HepG2 (cell line): ENCODE data around the gene PSMD10. TPM values are rescaled to one million over a fixed set of nuclear protein-coding genes. Genes with fewer than 3 reads are reported as not detected.

ENCODE experiments used
- ERF ChIP-seq: IDR thresholded peaks from 2 replicates; pipeline ENCODE4 v1.6.1; 2018; ENCODE audit warnings: missing biosample characterization, missing genetic modification reagents
- HOXA3 ChIP-seq: sonication (generic); formaldehyde crosslinking; IDR thresholded peaks from 2 replicates; pipeline ENCODE4 v1.5.0; 2020; ENCODE audit warnings: missing genetic modification reagents
- MAZ ChIP-seq, 2 experiments: sonication (generic) in 1 of 2; formaldehyde crosslinking in 1 of 2; IDR thresholded peaks; 2 replicates each; pipeline versions ENCODE4 v1.5.0 to v1.6.1; 2012 to 2020; ENCODE audit warnings: low read depth in 2 of 2, mild to moderate bottlenecking in 2 of 2, borderline replicate concordance in 1 of 2, improper control_type of control experiment in 1 of 2, low read length in 1 of 2, missing genetic modification reagents in 1 of 2, moderate library complexity in 1 of 2
- NFE2L2 ChIP-seq: fragments of 150-350 bp; IDR thresholded peaks from 2 replicates; pipeline ENCODE4 v1.6.1; 2014; ENCODE audit warnings: low read length
- PITX1 ChIP-seq: sonication (generic); formaldehyde crosslinking; IDR thresholded peaks from 2 replicates; pipeline ENCODE4 v1.5.1; 2020; ENCODE audit warnings: mild to moderate bottlenecking, missing genetic modification reagents
- RBFOX2 ChIP-seq: fragments of 200-400 bp; formaldehyde crosslinking; IDR thresholded peaks from 2 replicates; pipeline ENCODE4 v1.6.1; 2017; ENCODE audit warnings: low read depth, mild to moderate bottlenecking, low read length
- RXRB ChIP-seq: IDR thresholded peaks from 2 replicates; pipeline ENCODE4 v1.6.1; 2016; ENCODE audit warnings: borderline replicate concordance, missing genetic modification reagents, missing compliant biosample characterization
- SOX6 ChIP-seq, 2 experiments: fragments of 450-650 bp in 1 of 2; sonication (generic) in 1 of 2; formaldehyde crosslinking in 1 of 2; IDR thresholded peaks; 2 replicates each; pipeline versions ENCODE4 v1.4.0 to v1.6.1; 2017 to 2020; ENCODE audit warnings: antibody characterized with exemption in 1 of 2, mild to moderate bottlenecking in 1 of 2, missing genetic modification reagents in 1 of 2
- ZNF12 ChIP-seq: sonication (generic); formaldehyde crosslinking; IDR thresholded peaks from 2 replicates; pipeline ENCODE4 v1.5.0; 2020; ENCODE audit warnings: missing genetic modification reagents
- ZNF432 ChIP-seq: sonication (generic); formaldehyde crosslinking; IDR thresholded peaks from 2 replicates; pipeline ENCODE4 v1.5.0; 2020; ENCODE audit warnings: missing genetic modification reagents, mild to moderate bottlenecking, borderline replicate concordance
- polyA plus RNA-seq, 8 experiments: library from polyadenylated mRNA; depleted of rRNA in 3 of 8; stranded (reverse) in 7 of 8; unstranded in 1 of 8; fragments of >200 nt; fragmentation: Illumina TruSeq in 4 of 8; extraction: Trizol in 4 of 8; gene quantifications; 2 replicates each; pipeline versions ENCODE4 v1.2.1 to v1.2.3, GENCODE V29; 2011 to 2016; ENCODE audit warnings: low read depth in 4 of 8, missing spikeins in 1 of 8, mixed read lengths in 1 of 8; ENCODE audit not compliant: insufficient read depth in 1 of 8
- total RNA-seq, 5 experiments: library from RNA; depleted of rRNA; stranded (reverse); fragments of >200 nt; fragmentation: Illumina TruSeq; extraction: Trizol; gene quantifications; 2 replicates each; pipeline ENCODE4 v1.2.3, GENCODE V29; 2016; ENCODE audit warnings: low read depth in 1 of 5
- TF ChIP-seq, protein P1 (sequence below): sonication (generic); formaldehyde crosslinking; IDR thresholded peaks from 2 replicates; pipeline ENCODE4 v1.4.0; 2020; ENCODE audit warnings: mild to moderate bottlenecking, missing genetic modification reagents
- TF ChIP-seq, protein P2 (sequence below): IDR thresholded peaks from 2 replicates; pipeline ENCODE4 v1.4.0; 2020; ENCODE audit warnings: mild to moderate bottlenecking, missing genetic modification reagents
- TF ChIP-seq, protein P3 (sequence below): sonication (generic); formaldehyde crosslinking; IDR thresholded peaks from 2 replicates; pipeline ENCODE4 v1.4.0; 2020; ENCODE audit warnings: missing genetic modification reagents
- TF ChIP-seq, protein P4 (sequence below): sonication (generic); formaldehyde crosslinking; IDR thresholded peaks from 2 replicates; pipeline ENCODE4 v1.4.0; 2020; ENCODE audit warnings: mild to moderate bottlenecking, missing genetic modification reagents
- TF ChIP-seq, protein P5 (sequence below): sonication (generic); formaldehyde crosslinking; conservative IDR thresholded peaks from 2 replicates; pipeline ENCODE4 v1.4.0; 2020; ENCODE audit warnings: missing genetic modification reagents
- TF ChIP-seq, protein P6 (sequence below): IDR thresholded peaks from 2 replicates; pipeline ENCODE4 v1.6.1; 2016; ENCODE audit warnings: mild to moderate bottlenecking, missing biosample characterization, missing genetic modification reagents
- TF ChIP-seq, protein P7 (sequence below): IDR thresholded peaks from 2 replicates; pipeline ENCODE4 v1.6.1; 2016; ENCODE audit warnings: mild to moderate bottlenecking

The PSMD10 gene
- total and polyA plus RNA-seq, 2 of the 13 experiments (the other 11 are each of a cell fraction or from before 2014, with no cell fraction given) = 56.4 to 65.3 TPM

DNA sequence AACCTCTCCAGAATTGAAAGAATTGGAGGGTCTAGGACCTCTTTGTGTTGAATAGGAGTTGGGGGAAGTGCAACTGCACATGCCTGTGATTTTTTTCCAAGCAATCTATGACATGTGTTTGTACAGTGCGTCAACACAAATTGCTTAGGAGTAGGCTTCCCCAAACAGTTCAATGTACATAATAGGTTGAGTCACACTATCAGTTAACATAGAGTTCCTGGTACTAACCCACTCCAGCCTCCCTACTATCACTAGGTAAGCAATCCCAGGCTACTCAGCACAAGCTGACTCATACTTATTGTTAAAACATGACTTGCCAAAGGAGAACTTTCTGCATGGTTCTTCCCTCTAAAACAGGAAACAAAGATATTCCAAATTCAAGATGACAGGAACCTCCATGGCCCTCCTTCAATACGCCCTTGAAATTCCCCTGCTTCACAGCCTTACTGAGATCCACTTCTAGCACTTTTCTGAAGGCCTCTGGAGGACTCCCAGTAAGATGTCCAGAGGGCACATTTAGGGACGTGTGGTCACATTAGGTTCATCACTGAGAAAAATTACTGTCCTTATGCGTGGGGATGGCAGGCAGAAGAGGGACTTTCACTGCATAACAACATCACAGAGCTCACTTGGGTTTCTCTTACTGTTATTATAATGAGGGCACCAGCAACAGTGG lies 54.9 kb downstream of the PSMD10 start (continued):
- TF ChIP-seq HOXA3 (CRISPR knock-in tag) (no peak), SOX6 (IDR thresholded peaks at IDR 0.05) (no peak), SOX6 (CRISPR knock-in tag; IDR thresholded peaks at IDR 0.05) (peak; percentile 62), RXRB (CRISPR knock-in tag) (0 out of 2 replicates have a peak, but pooled peaks have one; percentile 14), MAZ (IDR thresholded peaks at IDR 0.05; ENCODE audit: borderline replicate concordance, low read depth, low read length) (no peak), MAZ (CRISPR knock-in tag; IDR thresholded peaks at IDR 0.05; ENCODE audit: low read depth) (no peak), RBFOX2 (no peak), NFE2L2 (peak; percentile 37; the same call in 1 of the 2 replicates), ERF (CRISPR knock-in tag) (no peak), ZNF432 (CRISPR knock-in tag) (no peak), PITX1 (CRISPR knock-in tag) (no peak), ZNF12 (CRISPR knock-in tag) (peak; percentile 55; the same call in 1 of the 2 replicates)
- TF ChIP-seq, protein P1, sequence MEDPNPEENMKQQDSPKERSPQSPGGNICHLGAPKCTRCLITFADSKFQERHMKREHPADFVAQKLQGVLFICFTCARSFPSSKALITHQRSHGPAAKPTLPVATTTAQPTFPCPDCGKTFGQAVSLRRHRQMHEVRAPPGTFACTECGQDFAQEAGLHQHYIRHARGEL (CRISPR knock-in tag) = no peak
- TF ChIP-seq, protein P2, sequence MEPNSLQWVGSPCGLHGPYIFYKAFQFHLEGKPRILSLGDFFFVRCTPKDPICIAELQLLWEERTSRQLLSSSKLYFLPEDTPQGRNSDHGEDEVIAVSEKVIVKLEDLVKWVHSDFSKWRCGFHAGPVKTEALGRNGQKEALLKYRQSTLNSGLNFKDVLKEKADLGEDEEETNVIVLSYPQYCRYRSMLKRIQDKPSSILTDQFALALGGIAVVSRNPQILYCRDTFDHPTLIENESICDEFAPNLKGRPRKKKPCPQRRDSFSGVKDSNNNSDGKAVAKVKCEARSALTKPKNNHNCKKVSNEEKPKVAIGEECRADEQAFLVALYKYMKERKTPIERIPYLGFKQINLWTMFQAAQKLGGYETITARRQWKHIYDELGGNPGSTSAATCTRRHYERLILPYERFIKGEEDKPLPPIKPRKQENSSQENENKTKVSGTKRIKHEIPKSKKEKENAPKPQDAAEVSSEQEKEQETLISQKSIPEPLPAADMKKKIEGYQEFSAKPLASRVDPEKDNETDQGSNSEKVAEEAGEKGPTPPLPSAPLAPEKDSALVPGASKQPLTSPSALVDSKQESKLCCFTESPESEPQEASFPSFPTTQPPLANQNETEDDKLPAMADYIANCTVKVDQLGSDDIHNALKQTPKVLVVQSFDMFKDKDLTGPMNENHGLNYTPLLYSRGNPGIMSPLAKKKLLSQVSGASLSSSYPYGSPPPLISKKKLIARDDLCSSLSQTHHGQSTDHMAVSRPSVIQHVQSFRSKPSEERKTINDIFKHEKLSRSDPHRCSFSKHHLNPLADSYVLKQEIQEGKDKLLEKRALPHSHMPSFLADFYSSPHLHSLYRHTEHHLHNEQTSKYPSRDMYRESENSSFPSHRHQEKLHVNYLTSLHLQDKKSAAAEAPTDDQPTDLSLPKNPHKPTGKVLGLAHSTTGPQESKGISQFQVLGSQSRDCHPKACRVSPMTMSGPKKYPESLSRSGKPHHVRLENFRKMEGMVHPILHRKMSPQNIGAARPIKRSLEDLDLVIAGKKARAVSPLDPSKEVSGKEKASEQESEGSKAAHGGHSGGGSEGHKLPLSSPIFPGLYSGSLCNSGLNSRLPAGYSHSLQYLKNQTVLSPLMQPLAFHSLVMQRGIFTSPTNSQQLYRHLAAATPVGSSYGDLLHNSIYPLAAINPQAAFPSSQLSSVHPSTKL (CRISPR knock-in tag) = peak; percentile 78; the same call in 1 of the 2 replicates
- TF ChIP-seq, protein P3, sequence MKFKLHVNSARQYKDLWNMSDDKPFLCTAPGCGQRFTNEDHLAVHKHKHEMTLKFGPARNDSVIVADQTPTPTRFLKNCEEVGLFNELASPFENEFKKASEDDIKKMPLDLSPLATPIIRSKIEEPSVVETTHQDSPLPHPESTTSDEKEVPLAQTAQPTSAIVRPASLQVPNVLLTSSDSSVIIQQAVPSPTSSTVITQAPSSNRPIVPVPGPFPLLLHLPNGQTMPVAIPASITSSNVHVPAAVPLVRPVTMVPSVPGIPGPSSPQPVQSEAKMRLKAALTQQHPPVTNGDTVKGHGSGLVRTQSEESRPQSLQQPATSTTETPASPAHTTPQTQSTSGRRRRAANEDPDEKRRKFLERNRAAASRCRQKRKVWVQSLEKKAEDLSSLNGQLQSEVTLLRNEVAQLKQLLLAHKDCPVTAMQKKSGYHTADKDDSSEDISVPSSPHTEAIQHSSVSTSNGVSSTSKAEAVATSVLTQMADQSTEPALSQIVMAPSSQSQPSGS (CRISPR knock-in tag) = no peak
- TF ChIP-seq, protein P4, sequence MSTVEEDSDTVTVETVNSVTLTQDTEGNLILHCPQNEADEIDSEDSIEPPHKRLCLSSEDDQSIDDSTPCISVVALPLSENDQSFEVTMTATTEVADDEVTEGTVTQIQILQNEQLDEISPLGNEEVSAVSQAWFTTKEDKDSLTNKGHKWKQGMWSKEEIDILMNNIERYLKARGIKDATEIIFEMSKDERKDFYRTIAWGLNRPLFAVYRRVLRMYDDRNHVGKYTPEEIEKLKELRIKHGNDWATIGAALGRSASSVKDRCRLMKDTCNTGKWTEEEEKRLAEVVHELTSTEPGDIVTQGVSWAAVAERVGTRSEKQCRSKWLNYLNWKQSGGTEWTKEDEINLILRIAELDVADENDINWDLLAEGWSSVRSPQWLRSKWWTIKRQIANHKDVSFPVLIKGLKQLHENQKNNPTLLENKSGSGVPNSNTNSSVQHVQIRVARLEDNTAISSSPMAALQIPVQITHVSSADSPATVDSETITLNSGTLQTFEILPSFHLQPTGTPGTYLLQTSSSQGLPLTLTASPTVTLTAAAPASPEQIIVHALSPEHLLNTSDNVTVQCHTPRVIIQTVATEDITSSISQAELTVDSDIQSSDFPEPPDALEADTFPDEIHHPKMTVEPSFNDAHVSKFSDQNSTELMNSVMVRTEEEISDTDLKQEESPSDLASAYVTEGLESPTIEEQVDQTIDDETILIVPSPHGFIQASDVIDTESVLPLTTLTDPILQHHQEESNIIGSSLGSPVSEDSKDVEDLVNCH = no peak
- TF ChIP-seq, protein P5, sequence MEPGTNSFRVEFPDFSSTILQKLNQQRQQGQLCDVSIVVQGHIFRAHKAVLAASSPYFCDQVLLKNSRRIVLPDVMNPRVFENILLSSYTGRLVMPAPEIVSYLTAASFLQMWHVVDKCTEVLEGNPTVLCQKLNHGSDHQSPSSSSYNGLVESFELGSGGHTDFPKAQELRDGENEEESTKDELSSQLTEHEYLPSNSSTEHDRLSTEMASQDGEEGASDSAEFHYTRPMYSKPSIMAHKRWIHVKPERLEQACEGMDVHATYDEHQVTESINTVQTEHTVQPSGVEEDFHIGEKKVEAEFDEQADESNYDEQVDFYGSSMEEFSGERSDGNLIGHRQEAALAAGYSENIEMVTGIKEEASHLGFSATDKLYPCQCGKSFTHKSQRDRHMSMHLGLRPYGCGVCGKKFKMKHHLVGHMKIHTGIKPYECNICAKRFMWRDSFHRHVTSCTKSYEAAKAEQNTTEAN (CRISPR knock-in tag) = no peak
- TF ChIP-seq, protein P6, sequence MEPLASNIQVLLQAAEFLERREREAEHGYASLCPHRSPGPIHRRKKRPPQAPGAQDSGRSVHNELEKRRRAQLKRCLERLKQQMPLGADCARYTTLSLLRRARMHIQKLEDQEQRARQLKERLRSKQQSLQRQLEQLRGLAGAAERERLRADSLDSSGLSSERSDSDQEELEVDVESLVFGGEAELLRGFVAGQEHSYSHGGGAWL (CRISPR knock-in tag) = no peak
- TF ChIP-seq, protein P7, sequence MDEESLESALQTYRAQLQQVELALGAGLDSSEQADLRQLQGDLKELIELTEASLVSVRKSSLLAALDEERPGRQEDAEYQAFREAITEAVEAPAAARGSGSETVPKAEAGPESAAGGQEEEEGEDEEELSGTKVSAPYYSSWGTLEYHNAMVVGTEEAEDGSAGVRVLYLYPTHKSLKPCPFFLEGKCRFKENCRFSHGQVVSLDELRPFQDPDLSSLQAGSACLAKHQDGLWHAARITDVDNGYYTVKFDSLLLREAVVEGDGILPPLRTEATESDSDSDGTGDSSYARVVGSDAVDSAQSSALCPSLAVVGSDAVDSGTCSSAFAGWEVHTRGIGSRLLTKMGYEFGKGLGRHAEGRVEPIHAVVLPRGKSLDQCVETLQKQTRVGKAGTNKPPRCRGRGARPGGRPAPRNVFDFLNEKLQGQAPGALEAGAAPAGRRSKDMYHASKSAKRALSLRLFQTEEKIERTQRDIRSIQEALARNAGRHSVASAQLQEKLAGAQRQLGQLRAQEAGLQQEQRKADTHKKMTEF = 0 out of 2 replicates have a peak, but pooled peaks have one; percentile 47
